NCI-H345 treated with DMSO at 0.1 percent for 48 hours (cell line): ENCODE data around the gene RAB3B.
A peak's percentile ranks its signal among the peaks of the same experiment; 100 is the strongest.

ENCODE experiments used
- DNase-seq: peaks from one replicate; lab custom pipeline; 2025; ENCODE audit not compliant: unreplicated experiment; lab: John Stamatoyannopoulos, UW

Gene RAB3B

DNA sequence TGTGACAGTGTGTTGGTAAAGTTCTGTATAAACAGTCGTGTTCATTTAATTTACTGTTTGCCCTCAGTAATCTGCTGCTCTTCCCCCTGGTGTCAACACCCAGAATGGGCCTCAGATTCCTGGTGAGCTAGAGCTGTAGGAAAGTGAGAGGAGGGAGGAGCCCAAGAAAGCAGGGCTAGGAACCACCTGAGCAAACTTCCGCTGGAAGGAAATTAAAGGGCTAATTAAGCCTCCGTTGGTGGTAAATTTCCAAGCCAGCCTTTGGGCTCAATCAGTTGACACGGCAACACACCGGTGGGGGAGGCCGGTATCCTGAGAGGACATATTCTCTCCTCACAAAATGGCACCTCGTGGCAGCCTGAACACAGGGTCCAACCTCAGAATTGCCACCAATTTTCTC, 32.9 kb downstream of the RAB3B start:
- DNase-seq, result peak; percentile 33

DNA sequence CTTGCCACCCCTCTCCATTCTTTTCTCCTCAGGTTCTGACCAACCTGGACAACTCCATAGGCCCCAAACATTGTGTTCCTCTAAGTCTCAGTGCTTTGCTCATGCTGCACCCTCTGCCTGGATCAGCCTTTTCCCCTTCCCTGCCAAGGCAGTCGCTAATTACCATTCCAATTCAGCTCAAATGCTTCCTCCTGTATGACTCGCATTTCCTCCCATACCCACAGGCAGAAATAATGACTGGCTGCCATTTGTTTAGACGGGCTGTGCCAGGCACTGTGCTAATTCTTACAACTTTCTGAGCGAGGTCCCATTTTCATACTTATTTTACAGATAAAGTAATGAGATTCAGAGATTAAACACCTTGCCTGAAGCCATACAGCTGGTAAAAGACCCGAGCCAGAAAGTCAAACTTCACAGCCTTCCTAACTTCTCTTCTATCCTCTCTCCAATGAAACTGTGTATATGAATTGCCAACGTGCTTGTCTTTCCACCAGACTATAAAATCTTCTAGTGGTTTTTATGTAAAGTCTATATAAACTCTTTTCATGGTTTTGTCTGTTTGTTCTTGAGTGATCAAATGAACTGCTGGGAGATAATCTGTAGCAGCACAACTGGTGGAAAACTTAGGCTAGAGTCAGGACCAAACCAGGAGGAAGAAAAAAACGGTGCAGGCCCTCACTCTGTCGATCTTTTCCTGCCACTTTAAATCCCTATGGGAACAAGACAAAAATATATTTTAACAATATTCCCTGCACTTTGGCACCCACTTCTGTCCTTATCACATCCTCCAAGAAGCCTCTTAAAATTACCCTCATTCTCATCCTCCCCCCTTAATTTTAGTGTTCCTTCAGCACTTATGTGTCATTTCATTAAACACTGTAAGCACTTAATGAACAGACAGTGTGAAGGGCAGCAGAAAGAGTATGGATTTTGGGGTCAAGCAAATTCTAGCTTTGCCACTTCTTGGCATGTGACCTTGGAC, 33.7 kb downstream of the RAB3B start:
- DNase-seq, result peak; percentile 24

DNA sequence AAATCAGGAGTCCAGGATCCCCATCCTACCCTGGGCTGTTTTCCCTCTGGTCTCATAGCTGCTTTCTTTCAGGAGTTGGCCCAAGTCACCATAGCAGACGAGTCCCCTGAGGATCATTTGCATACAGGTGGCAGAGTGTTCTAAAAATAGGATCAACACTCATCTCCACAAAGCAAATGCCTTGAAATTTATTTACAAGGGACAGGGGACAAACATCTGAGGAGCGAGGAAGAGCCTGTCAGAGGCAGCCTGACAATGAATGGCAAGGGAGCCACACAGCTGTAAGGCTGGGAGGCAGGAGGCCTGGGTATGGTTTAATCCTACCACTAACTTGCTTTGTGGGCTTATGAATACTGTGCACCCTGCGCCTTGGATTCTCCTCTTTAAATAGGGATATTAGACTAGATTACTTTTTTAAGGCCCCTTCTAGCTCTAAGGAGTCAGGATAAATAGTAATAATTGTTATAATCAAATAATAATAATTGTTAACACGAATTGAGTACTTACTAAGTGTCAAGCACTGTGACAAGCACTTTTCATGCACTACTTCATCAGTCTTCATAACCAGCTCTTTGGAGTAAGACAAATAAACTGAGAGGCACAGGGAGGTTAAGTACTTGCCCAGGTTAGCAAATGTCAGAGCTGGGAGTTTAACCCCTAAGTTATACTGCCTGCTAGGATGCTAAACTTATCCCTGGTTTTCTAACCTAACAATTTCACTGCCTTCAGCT, 34.5 kb downstream of the RAB3B start:
- peak; percentile 97 for DNase-seq

DNA sequence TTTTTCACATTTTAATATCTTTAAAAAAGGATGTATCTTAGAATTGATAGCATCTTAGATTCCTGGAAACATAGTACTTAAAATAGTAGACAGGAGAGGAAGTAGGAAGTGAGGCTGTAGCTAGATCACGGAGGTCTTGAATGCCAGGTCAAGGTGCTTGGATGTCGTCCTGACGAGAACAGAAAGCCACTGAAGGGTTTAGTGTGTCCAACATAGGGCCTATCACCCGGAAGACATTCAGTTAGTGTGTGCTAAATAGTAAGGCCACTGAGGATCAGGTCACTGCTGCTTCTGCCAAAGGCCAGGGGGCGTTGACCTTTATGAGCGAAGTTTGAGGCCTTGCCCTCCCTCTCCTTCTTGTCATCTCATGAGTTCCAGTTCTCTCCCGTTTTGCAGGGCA, 35.7 kb downstream of the RAB3B start:
- no peak for DNase-seq

DNA sequence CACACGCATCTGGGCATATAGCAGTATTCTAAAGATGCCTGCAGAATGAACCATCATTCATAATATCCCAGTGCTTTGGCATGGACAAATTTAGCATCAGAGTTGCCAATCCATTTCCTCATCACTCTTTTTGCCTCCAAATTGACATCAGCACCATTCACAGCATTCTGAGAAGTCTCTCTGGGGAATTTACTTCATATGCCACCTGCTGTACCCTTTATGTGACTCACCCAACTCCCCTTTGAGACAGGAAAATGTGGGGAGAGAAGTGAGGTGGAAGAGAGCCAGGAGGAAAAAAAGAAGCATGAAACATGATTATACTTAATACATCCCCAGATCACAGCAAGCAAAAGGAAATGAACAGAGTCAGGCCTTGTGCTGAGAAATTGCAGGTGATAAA, 37.4 kb downstream of the RAB3B start:
- DNase-seq, result peak; percentile 18

DNA sequence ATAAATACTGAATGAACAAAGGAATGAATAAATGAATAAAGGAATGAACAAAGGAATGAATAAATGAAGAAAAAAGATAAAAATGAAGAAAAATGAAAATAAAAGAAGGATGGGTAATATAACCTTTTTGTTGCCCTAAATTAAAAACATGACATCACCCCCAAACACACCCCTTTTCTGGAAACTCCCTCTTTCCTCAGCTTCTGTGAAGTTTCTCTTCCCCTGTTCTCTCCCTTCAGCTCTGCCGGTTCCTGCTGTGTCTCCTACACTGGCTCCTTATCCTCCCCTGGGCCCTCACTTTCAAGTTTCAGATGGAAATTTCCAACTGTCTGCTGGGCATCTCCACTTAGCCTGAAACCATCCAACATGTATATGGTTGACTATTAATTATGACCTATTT, 37.9 kb downstream of the RAB3B start:
- DNase-seq, result no peak

DNA sequence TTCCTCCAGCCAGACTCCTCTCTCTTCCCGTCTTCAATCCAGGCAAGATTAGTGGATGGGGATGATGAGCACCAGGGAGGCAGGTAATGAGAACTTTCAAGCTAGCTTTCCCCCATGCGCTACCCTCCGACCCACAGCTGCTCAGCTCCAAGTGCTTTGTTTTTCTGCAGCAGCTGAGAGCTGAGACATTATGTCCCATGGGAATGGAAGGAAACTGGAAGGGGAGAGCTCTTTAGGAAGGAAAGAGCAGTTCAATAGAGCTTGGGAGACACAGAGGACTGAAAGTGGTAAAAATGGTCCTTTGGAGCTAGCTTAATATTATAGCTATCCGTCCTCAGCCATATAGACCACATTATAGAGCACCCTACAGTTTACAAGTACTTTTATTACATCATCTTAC, 39.8 kb downstream of the RAB3B start:
- no peak for DNase-seq

DNA sequence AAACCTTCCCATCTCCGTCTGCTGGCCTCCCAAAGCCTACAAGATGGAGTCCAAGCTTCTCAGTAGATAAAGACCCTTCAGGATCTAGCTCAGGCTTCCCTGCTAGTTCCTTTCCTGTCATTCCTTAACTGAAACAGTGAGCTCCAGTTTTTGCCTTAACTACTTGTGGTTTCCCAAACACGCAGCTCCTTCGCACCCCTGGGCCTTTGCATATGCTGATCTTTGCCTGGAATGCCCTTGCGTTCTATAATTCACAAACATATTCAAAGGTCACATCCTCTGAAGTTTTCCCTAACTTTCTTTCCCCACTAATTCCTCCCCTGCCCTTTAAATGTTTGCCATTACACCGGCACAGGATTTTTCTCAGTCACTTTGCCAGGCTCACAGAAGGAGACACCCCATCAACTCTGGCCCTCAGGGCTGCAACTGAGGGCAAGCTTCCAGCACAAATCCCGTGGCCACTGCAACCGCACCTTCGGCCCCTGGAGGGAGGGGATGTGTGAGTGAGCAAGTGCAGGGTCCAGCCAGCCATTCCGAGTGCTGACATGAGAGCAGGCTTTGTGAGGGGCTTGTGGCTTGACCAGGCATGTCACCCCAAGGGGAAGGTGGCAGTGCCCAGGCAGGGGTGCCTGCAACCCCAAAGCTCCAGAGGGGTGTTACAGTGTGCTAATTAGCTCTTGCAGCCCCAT, 41.3 kb downstream of the RAB3B start:
- DNase-seq, result no peak

- DNase-seq, result no peak
Measured at GRCh38 chr1:51948491-51948915, 42.0 kb downstream of the RAB3B start.

GRCh38 chr1:51946300-51946699, 44.2 kb downstream of the RAB3B start:
- DNase-seq, result no peak

DNA sequence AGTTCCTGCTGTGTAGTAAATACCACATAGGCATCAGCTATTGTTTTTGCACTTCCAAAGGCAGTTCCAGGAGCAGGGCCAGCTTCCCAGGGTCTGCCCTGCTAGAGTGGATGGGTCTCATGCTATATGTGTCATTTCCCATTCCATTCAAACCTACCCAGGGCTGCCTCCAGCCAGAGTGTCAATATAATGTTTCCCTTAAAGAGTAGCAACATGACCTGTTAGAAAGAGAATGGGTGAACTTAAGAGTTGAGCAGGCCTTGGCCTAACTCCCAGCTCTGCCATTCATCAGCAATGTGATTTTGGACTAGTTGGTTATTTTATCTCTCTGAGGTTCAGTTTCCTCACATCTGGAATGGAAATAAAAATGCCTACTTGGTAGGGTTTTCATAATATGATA, 44.9 kb downstream of the RAB3B start:
- no peak for DNase-seq

DNA sequence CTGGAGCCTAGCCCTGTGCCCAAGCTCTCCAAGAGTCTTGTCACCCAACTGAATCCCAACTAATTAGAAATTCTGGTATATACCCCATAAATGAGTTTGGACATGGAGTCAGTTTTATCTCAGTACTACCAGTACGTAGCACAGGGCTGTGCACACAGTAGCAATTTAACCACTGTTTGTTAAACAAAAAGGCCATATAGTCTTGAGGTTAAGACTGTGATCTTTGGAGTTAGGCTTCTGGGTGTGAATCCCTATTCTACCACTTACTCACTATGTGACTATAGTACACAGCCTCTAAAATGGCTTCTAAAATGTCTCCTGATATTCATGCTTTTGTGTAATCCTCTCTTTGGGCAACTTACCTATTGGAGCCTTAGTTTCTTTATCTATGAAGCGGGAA, 48.2 kb downstream of the RAB3B start:
- DNase-seq, result no peak

- DNase-seq, result no peak
Measured at GRCh38 chr1:51941528-51941927, 49.0 kb downstream of the RAB3B start.

DNA sequence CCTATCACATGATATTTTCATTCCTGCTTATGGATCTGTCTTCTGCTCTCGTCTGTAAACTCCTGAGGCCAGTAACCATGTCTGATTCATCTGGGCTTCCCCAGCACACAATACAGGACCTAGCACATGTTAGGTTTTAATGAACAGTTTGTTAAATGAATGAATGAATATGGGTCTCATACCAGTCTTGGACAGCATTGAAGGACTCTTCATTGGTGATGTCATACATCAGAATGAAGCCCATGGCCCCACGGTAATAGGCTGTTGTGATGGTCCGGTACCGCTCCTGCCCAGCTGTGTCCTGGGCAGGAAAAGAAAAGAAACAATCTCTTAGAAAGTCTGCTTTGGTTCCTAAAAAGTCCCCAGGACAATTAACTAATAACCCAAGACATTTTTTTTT, 53.4 kb downstream of the RAB3B start:
- no peak for DNase-seq

- no peak for DNase-seq
Measured at GRCh38 chr1:51936531-51936930, 54.0 kb downstream of the RAB3B start.

- no peak for DNase-seq
Measured at GRCh38 chr1:51933344-51933743, 57.2 kb downstream of the RAB3B start.

- DNase-seq, result no peak
Measured at GRCh38 chr1:51930329-51930728, 60.2 kb downstream of the RAB3B start.

DNA sequence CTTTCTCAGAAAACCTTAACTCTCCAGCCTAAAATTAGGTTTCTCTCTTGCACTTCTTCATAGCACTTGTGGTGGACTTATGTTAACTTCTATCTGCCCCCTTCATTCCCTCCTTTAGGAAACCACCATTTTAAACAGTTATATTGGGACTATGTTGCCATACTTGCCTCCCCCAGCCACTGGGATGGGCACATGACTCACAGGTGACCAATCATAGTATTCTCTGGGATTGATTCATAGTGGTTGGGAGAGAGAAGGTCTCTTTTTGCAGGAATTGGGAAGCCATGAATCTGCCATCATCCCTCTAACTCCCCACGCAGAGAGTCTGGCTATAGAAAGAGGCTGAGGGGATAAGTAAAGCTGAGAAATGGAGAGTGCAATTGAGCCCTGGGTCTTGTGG, 61.6 kb downstream of the RAB3B start:
- no peak for DNase-seq

GRCh38 chr1:51927029-51927428, 63.5 kb downstream of the RAB3B start:
- DNase-seq, result no peak

- DNase-seq, result no peak
Measured at GRCh38 chr1:51926171-51926812, 64.2 kb downstream of the RAB3B start.

DNA sequence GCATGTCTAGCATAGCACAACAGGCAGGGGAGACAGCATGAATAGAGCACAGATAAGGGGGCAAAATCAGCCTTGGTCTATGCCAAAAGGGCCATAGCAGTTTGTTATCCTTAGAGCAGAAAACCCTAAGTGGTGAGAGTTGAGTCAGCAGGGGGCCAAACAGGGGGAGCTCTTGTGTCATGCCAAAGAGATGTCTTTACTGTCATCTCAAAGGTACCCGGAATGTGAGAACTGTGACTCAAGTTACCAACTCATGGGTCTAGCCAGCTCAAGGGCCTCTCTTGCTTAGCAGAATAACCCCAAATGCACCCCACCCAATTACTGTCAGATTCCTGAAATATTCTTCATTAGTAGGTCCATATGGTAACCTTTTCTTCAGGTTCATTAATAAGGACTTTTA, 66.0 kb downstream of the RAB3B start:
- no peak for DNase-seq
